ENCODE data around the gene HDGFL2. TPM values are rescaled to one million over a fixed set of nuclear protein-coding genes. Genes with fewer than 3 reads are reported as not detected.

HDGFL2 gene
- total and polyA plus RNA-seq, 8 donors = 30.9 to 87.4 (median 73.1) TPM

DNA sequence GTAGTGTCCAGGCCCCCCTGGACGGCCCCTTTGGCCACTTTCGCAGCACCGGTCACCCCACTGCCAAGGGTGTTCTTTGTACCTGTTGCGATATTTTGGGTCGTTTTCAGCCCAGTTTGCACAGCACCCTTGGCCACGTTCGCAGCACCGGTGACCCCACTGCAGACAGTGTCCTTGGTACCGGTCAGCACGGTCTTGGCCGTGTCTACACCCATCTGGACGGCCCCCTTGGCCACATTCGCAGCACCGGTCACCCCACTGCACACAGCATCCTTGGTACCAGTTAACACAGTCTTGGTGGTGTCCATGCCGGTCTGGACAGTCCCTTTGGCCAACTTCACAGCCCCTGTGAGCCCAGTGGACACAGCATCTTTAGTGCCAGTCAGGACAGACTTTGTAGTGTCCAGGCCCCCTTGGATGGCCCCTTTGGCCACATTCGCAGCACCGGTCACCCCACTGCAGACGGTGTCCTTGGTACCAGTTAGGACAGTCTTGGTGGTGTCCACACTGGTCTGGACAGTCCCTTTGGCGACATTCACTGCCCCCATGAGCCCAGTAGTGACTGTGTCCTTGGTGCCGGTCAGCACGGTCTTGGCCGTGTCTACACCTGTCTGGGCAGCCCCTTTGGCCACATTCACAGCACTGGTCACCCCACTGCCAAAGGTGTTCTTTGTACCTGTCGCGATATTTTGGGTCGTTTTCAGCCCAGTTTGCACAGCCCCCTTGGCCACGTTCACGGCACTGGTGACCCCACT is 39.4 kb downstream of the HDGFL2 start:
- no peaks in the 10 kb centered on the region for H3K9me3 ChIP-seq
- DNase-seq = peak in 1 of 4 donors; percentile 71
- H3K27ac ChIP-seq = no peak overlapping the region
- H3K4me3 ChIP-seq = no peak overlapping the region
- H3K27me3 ChIP-seq = peaks cover 0 to 10% of the 10 kb centered on the region in 2 donors
- TF ChIP-seq, protein P1, sequence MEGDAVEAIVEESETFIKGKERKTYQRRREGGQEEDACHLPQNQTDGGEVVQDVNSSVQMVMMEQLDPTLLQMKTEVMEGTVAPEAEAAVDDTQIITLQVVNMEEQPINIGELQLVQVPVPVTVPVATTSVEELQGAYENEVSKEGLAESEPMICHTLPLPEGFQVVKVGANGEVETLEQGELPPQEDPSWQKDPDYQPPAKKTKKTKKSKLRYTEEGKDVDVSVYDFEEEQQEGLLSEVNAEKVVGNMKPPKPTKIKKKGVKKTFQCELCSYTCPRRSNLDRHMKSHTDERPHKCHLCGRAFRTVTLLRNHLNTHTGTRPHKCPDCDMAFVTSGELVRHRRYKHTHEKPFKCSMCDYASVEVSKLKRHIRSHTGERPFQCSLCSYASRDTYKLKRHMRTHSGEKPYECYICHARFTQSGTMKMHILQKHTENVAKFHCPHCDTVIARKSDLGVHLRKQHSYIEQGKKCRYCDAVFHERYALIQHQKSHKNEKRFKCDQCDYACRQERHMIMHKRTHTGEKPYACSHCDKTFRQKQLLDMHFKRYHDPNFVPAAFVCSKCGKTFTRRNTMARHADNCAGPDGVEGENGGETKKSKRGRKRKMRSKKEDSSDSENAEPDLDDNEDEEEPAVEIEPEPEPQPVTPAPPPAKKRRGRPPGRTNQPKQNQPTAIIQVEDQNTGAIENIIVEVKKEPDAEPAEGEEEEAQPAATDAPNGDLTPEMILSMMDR (IDR thresholded peaks at IDR 0.05) = no peak
- no peaks in the 10 kb centered on the region for H3K4me1 ChIP-seq
- no peaks in the 10 kb centered on the region for H3K36me3 ChIP-seq
- ATAC-seq = no peak
- intact Hi-C loops (cut with DNase I) = no loop called here

DNA sequence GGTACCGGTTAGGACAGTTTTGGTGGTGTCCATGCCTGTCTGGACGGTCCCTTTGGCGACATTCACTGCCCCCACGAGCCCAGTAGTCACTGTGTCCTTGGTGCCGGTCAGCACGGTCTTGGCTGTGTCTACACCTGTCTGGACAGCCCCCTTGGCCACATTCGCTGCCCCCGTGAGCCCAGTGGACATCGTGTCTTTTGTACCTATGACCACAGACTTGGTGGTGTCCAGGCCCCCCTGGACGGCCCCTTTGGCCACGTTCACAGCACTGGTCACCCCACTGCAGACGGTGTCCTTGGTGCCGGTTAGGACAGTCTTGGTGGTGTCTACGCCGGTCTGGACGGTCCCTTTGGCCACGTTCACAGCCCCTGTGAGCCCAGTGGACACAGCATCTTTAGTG is 40.0 kb downstream of the HDGFL2 start:
- peaks cover 0 to 15% of the 10 kb centered on the region in 2 donors for H3K27me3 ChIP-seq
- H3K4me1 ChIP-seq = no peaks in the 10 kb centered on the region
- no peaks in the 10 kb centered on the region for H3K36me3 ChIP-seq
- H3K4me3 ChIP-seq = no peak overlapping the region
- no peaks in the 10 kb centered on the region for H3K9me3 ChIP-seq
- H3K27ac ChIP-seq = no peak overlapping the region
- ATAC-seq = no peak
- TF ChIP-seq, protein P1 (IDR thresholded peaks at IDR 0.05) = no peak
- intact Hi-C loops (cut with DNase I) = no loop called here
- peak in 1 of 4 donors; percentile 47 for DNase-seq

DNA sequence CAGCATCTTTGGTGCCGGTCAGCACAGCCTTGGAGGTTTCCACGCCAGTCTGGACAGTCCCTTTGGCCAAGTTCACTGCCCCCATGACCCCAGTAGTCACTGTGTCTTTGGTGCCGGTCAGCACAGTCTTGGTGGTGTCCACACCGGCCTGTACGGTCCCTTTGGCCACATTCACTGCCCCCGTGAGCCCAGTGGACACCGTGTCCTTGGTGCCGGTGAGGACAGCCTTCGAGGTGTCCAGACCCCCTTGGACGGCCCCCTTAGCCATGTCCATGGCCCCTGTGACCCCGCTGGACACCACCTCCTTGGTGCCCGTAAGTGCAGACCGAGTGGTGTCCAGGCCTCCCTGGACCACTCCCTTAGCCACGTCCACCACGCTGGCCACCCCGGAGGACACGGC is 41.2 kb downstream of the HDGFL2 start:
- Histone ChIP-seq H3K4me3 (no peak overlapping the region), H3K36me3 (no peaks in the 10 kb centered on the region), H3K4me1 (no peaks in the 10 kb centered on the region), H3K27ac (no peak overlapping the region), H3K27me3 (peaks cover 0 to 27% of the 10 kb centered on the region in 2 donors), H3K9me3 (no peaks in the 10 kb centered on the region)
- DNase-seq (no peak), ATAC-seq (no peak)
- intact Hi-C loops (cut with DNase I) = no loop called here
- TF ChIP-seq, protein P1 (IDR thresholded peaks at IDR 0.05) = no peak

DNA sequence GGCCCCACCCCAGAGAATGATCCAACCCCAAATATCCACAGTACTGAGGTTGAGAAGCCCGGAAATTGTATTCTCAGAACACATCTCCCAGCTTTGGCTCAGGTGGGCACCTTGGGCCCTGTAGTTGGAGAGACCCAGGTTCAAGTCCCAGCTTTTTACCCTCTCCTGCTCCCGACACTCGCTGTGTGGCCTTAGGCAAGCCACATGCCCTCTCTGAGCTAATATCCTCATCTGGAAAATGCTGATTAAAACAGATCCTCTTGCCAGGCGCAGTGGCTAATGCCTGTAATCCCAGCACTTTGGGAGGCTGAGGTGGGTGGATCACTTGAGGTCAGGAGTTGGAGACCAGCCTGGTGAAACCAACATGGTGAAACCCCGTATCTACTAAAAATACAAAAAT is 43.6 kb downstream of the HDGFL2 start:
- DNase-seq (no peak), ATAC-seq (no peak)
- H3K27me3 ChIP-seq = peaks cover 0 to 41% of the 10 kb centered on the region in 2 donors
- TF ChIP-seq, protein P1 (IDR thresholded peaks at IDR 0.05) = no peak
- no peak overlapping the region for H3K4me3 ChIP-seq
- intact Hi-C loops (cut with DNase I) = no loop called here
- no peaks in the 10 kb centered on the region for H3K4me1 ChIP-seq
- H3K36me3 ChIP-seq = no peaks in the 10 kb centered on the region
- H3K9me3 ChIP-seq = no peaks in the 10 kb centered on the region
- H3K27ac ChIP-seq = no peak overlapping the region

DNA sequence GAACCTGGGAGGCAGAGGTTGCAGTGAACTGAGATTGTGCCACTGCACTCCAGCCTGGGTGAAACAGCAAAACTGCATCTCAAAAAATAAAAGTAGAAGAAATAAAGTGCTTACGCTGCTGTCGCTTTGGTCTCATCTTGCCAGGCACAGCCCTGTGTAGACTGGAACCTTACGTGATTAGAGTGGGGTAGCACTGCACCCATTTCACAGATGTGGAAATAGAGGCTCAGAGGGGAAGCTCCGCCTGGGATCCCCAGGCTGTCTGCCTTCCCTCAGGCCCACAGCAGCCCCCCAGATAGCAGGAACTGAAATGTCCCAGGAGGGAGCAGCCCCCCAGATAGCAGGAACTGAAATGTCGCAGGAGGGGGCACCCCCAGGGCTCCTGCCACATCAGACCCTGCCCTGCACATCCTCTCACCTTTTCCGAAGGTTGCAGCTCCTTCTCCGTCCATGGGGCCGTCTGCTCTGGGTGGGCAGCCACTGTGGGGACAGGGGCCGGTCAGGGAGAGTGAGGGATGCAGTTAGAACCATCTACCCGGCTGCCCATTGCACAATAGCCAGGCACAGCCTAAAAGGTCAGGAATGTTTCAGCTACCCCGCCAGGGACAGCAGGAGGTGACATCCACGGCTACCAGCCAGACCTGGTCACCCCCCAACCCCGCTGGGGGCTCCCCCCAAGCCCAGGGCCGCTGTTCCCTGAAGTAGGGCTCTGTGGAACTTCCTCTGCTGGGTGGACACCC is 44.3 kb downstream of the HDGFL2 start:
- Histone ChIP-seq H3K9me3 (no peaks in the 10 kb centered on the region), H3K4me3 (no peak overlapping the region), H3K27ac (no peak overlapping the region), H3K27me3 (peaks cover 0 to 41% of the 10 kb centered on the region in 2 donors), H3K36me3 (no peaks in the 10 kb centered on the region), H3K4me1 (no peaks in the 10 kb centered on the region)
- ATAC-seq (no peak), DNase-seq (no peak)
- intact Hi-C loops (cut with DNase I) = no loop called here
- TF ChIP-seq, protein P1 (IDR thresholded peaks at IDR 0.05) = no peak
